IMR-90 (cell line): Measurements from ENCODE around the gene CD9. TPM values are rescaled to one million over a fixed set of nuclear protein-coding genes. Genes with fewer than 3 reads are reported as not detected.

ENCODE experiments used
- ATAC-seq: fragments of 200-7000 bp; cut with Tn5 transposase; 2 replicates; pipeline ENCODE4 v1.9.1; 2020; ENCODE audit warnings: low read depth, mild to moderate bottlenecking, moderate library complexity
- BruUV-seq: library from RNA; stranded (reverse); fragments of 400-500 nt; replicated peaks from 2 replicates; lab custom pipeline; 2021; lab: Mats Ljungman, UMichigan
- CTCF ChIA-PET: fragments of 300-600 bp; formaldehyde crosslinking; extraction: SDS; loops from one replicate; lab custom pipeline; 2021; ENCODE audit warnings: antibody characterized with exemption; lab: Yijun Ruan, JAX
- POLR2A ChIA-PET: fragments of 300-600 bp; sonication (Branson Sonifier 250); formaldehyde crosslinking; loops from one replicate; lab custom pipeline; 2022; ENCODE audit warnings: antibody characterized with exemption; ENCODE audit not compliant: unreplicated experiment; lab: Charles Lee
- DNase-seq: peaks from one replicate; pipeline ENCODE4 v3.0.0; 2013
- H2AFZ ChIP-seq: replicated peaks from 2 replicates; pipeline ENCODE3; 2013; ENCODE audit warnings: low read length, mild to moderate bottlenecking; ENCODE audit not compliant: poor library complexity
- H2AK5ac ChIP-seq: 2 replicates; pipeline ENCODE4 v1.6.1; 2013; ENCODE audit warnings: low read depth, low read length, inconsistent platforms
- H2AK9ac ChIP-seq: replicated peaks from 2 replicates; pipeline ENCODE3; 2013; ENCODE audit warnings: mild to moderate bottlenecking, low read depth, low read length, moderate library complexity; ENCODE audit not compliant: poor library complexity
- H2BK120ac ChIP-seq: 2 replicates; pipeline ENCODE4 v1.6.1; 2013; ENCODE audit warnings: low read depth, low read length, inconsistent platforms
- H2BK15ac ChIP-seq: 3 replicates; pipeline ENCODE4 v1.6.1; 2013; ENCODE audit warnings: low read depth, low read length, inconsistent platforms
- H2BK20ac ChIP-seq: 2 replicates; pipeline ENCODE4 v1.6.1; 2013; ENCODE audit warnings: low read depth, mild to moderate bottlenecking, inconsistent platforms, low read length, moderate library complexity
- H2BK5ac ChIP-seq: 2 replicates; pipeline ENCODE4 v1.6.1; 2013; ENCODE audit warnings: mild to moderate bottlenecking, low read depth, low read length, inconsistent platforms; ENCODE audit not compliant: poor library complexity, severe bottlenecking
- H3K14ac ChIP-seq: replicated peaks from 2 replicates; pipeline ENCODE4 v1.6.1; 2013; ENCODE audit warnings: low read depth, low read length, inconsistent platforms
- H3K18ac ChIP-seq: 2 replicates; pipeline ENCODE4 v1.6.1; 2013; ENCODE audit warnings: low read depth, low read length, control low read depth
- H3K23ac ChIP-seq: 2 replicates; pipeline ENCODE4 v1.6.1; 2013; ENCODE audit warnings: low read depth, low read length, inconsistent platforms
- H3K27ac ChIP-seq: 2 replicates; pipeline ENCODE4 v1.5.1; 2013; ENCODE audit warnings: mild to moderate bottlenecking, control low read depth, low read length; ENCODE audit not compliant: insufficient read depth
- H3K27me3 ChIP-seq: 2 replicates; pipeline ENCODE4 v1.6.1; 2013; ENCODE audit warnings: low read length; ENCODE audit not compliant: control insufficient read depth, insufficient read depth
- H3K36me3 ChIP-seq: 2 replicates; pipeline ENCODE4 v1.6.1; 2013; ENCODE audit warnings: low read length, mixed read lengths; ENCODE audit not compliant: control insufficient read depth, insufficient read depth
- H3K4ac ChIP-seq: 2 replicates; pipeline ENCODE4 v1.6.1; 2013; ENCODE audit warnings: low read depth, low read length, inconsistent platforms
- H3K4me1 ChIP-seq: 2 replicates; pipeline ENCODE4 v1.6.1; 2013; ENCODE audit warnings: low read length, mixed read lengths; ENCODE audit not compliant: control insufficient read depth, insufficient read depth
- H3K4me2 ChIP-seq: 2 replicates; pipeline ENCODE4 v1.6.1; 2013; ENCODE audit warnings: low read depth, mild to moderate bottlenecking, control low read depth, low read length, moderate library complexity
- H3K4me3 ChIP-seq: 2 replicates; pipeline ENCODE4 v1.5.1; 2013; ENCODE audit warnings: low read depth, mild to moderate bottlenecking, control low read depth, low read length, moderate library complexity; ENCODE audit not compliant: insufficient read depth
- H3K56ac ChIP-seq: 2 replicates; pipeline ENCODE4 v1.6.1; 2013; ENCODE audit warnings: low read length, inconsistent platforms; ENCODE audit not compliant: insufficient read depth; ENCODE audit errors: extremely low read depth
- H3K79me1 ChIP-seq, 2 experiments: 2 replicates each; pipeline ENCODE4 v1.6.1; 2013; ENCODE audit warnings: low read length in 2 of 2, inconsistent platforms in 1 of 2, low read depth in 1 of 2
- H3K9ac ChIP-seq: 2 replicates; pipeline ENCODE4 v1.6.1; 2013; ENCODE audit warnings: low read depth, low read length, control low read depth
- H3K9me1 ChIP-seq: 2 replicates; pipeline ENCODE4 v1.6.1; 2013; ENCODE audit warnings: low read length, inconsistent platforms; ENCODE audit not compliant: insufficient read depth
- H3K9me3 ChIP-seq: 2 replicates; pipeline ENCODE4 v1.6.1; 2013; ENCODE audit warnings: low read length; ENCODE audit not compliant: control insufficient read depth, insufficient read depth
- H4K20me1 ChIP-seq: 2 replicates; pipeline ENCODE4 v1.6.1; 2013; ENCODE audit warnings: low read length, inconsistent platforms; ENCODE audit not compliant: insufficient read depth
- H4K5ac ChIP-seq: 2 replicates; pipeline ENCODE4 v1.6.1; 2013; ENCODE audit warnings: mild to moderate bottlenecking, low read depth, low read length, control low read depth
- H4K8ac ChIP-seq, 2 experiments: 2 replicates each; pipeline ENCODE4 v1.6.1; 2013; ENCODE audit warnings: low read depth in 2 of 2, low read length in 2 of 2, control low read depth in 1 of 2, inconsistent platforms in 1 of 2
- H4K91ac ChIP-seq: 2 replicates; pipeline ENCODE4 v1.6.1; 2013; ENCODE audit warnings: low read depth, low read length, inconsistent platforms; ENCODE audit not compliant: insufficient read depth
- BHLHE40 ChIP-seq: fragments of 150-350 bp; IDR thresholded peaks from 2 replicates; pipeline ENCODE4 v1.6.1; 2016; ENCODE audit warnings: mild to moderate bottlenecking, low read depth, low read length
- CEBPB ChIP-seq: IDR thresholded peaks from 2 replicates; pipeline ENCODE4 v1.6.1; 2012; ENCODE audit warnings: low read depth, low read length, improper control_type of control experiment
- FOS ChIP-seq: fragments of 150-350 bp; IDR thresholded peaks from 2 replicates; pipeline ENCODE4 v1.6.1; 2016; ENCODE audit warnings: low read depth, low read length
- MXI1 ChIP-seq: IDR thresholded peaks from 2 replicates; pipeline ENCODE4 v1.6.1; 2012; ENCODE audit warnings: low read depth, mild to moderate bottlenecking, low read length, moderate library complexity, borderline replicate concordance
- NFE2L2 ChIP-seq: fragments of 150-350 bp; IDR thresholded peaks from 2 replicates; pipeline ENCODE4 v1.6.1; 2016; ENCODE audit warnings: low read depth, mild to moderate bottlenecking, low read length
- RAD21 ChIP-seq: IDR thresholded peaks from 2 replicates; pipeline ENCODE4 v1.6.1; 2012; ENCODE audit warnings: low read length, improper control_type of control experiment
- RCOR1 ChIP-seq: IDR thresholded peaks from 2 replicates; pipeline ENCODE4 v1.6.1; 2012; ENCODE audit warnings: mild to moderate bottlenecking, low read length, improper control_type of control experiment; ENCODE audit not compliant: insufficient replicate concordance
- RFX5 ChIP-seq: IDR thresholded peaks from 2 replicates; pipeline ENCODE4 v1.8.0; 2012; ENCODE audit warnings: low read depth, mild to moderate bottlenecking, low read length, moderate library complexity
- SMC3 ChIP-seq: fragments of 150-350 bp; IDR thresholded peaks from 2 replicates; pipeline ENCODE4 v1.6.1; 2016; ENCODE audit warnings: low read depth, mild to moderate bottlenecking, antibody characterized with exemption, low read length, moderate library complexity
- WGBS, 2 experiments: methylation state at CpG; one replicate each; pipeline versions ENCODE4 v1.1.5 to v1.1.7; 2013; ENCODE audit warnings: missing lambda C conversion rate in 2 of 2; ENCODE audit not compliant: insufficient read length in 1 of 2; ENCODE audit errors: extremely low coverage in 2 of 2; 5-methylcytosine and 5-hydroxymethylcytosine counted together
- dilution Hi-C: fragments of 300-500 bp; cut with HindIII; formaldehyde crosslinking; loops from one replicate; pipeline ENCODE4 v1.14.3; 2018; ENCODE audit warnings: low sequenced_read_pairs; ENCODE audit not compliant: unreplicated experiment
- in situ Hi-C: fragments of 300-500 bp; cut with MboI; formaldehyde crosslinking; loops from 3 replicates; pipeline ENCODE4 v1.14.3; 2019; ENCODE audit warnings: low sequenced_read_pairs, inconsistent platforms, mixed read lengths
- intact Hi-C: fragments of 100-400 bp; cut with micrococcal nuclease; formaldehyde crosslinking; loops from 2 replicates; pipeline ENCODE4 v1.10.0; 2022
- polyA plus RNA-seq, 3 experiments: library from polyadenylated mRNA; depleted of rRNA; stranded (reverse); fragments of >200 nt; gene quantifications; 2 replicates each; pipeline ENCODE4 v1.2.3, GENCODE V29; 2012; ENCODE audit warnings: low replicate concordance in 1 of 3
- total RNA-seq: library from RNA; depleted of rRNA; stranded (reverse); fragments of >200 nt; gene quantifications from 2 replicates; pipeline ENCODE4 v1.2.3, GENCODE V29; 2012
- TF ChIP-seq, protein P1 (sequence below): conservative IDR thresholded peaks from 2 replicates; pipeline ENCODE4 v1.5.1; 2012; ENCODE audit warnings: mild to moderate bottlenecking, low read depth, low read length, improper control_type of control experiment
- TF ChIP-seq, protein P2 (sequence below): fragments of 150-350 bp; IDR thresholded peaks from 2 replicates; pipeline ENCODE4 v1.6.1; 2017; ENCODE audit warnings: mild to moderate bottlenecking, antibody characterized with exemption, low read length, low read depth

The CD9 gene
- total and polyA plus RNA-seq, 2 of the 4 experiments (the other 2 are of a cell fraction): 48.8 to 70.9 TPM

DNA sequence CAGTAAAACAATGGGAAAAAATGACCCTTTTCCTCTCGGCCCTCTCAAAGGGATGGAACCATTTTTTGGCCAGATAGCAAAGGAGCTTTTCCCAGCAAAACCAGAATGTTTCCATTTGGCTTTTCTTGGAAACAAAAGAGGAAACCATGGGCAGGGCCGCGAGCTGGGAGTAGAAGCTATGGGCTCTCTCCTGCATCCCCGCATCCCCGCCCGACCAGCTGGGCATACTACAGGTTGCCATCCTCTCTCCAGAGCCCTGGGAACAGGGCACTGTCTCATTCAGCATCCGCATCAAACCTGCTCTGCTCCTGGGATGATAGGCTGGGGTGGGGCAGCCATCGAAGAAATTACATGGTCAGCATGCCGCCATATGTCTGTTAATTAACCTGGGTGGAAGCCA is 20.9 kb downstream of the CD9 start:
- no peak overlapping the region for H3K14ac ChIP-seq
- H3K4me3 ChIP-seq: no peak overlapping the region
- no peak overlapping the region for H2BK5ac ChIP-seq
- no peak overlapping the region for H2BK15ac ChIP-seq
- H4K20me1 ChIP-seq: no peaks in the 10 kb centered on the region
- H3K23ac ChIP-seq: no peak overlapping the region
- H3K4ac ChIP-seq: no peak overlapping the region
- H3K18ac ChIP-seq: no peak overlapping the region
- no peak overlapping the region for H2BK120ac ChIP-seq
- H3K9me3 ChIP-seq: no peaks in the 10 kb centered on the region
- no peak overlapping the region for H2AK9ac ChIP-seq
- no peak overlapping the region for H3K9ac ChIP-seq
- H3K4me2 ChIP-seq: no peak overlapping the region
- in situ Hi-C loops (no loop called here), dilution Hi-C loops (no loop called here), intact Hi-C loops (no loop called here)
- DNase-seq (no peak), ATAC-seq (no peak)
- ChIA-PET POLR2A (no interaction called here), CTCF (no interaction called here)
- no peak overlapping the region for H4K5ac ChIP-seq
- no peak overlapping the region for H4K8ac ChIP-seq
- H3K27ac ChIP-seq: no peak overlapping the region
- H3K4me1 ChIP-seq: peaks cover 8% of the 10 kb centered on the region
- H3K56ac ChIP-seq: no peak overlapping the region
- no peaks in the 10 kb centered on the region for H3K27me3 ChIP-seq
- BruUV-seq: no TSS peak
- peaks cover 11% of the 10 kb centered on the region for H3K9me1 ChIP-seq
- 96% methylated on average over 7 of the region's 9 CpGs; no CpG with 5 or more reads in 1 of the 2 experiments for WGBS, 2 experiments
- peaks cover 9 to 77% of the 10 kb centered on the region in 2 experiments for H3K79me1 ChIP-seq
- no peak for TF ChIP-seq CEBPB
- no peak for TF ChIP-seq MXI1
- TF ChIP-seq RFX5: no peak
- no peak for TF ChIP-seq NFE2L2
- TF ChIP-seq BHLHE40: no peak
- TF ChIP-seq FOS: no peak
- TF ChIP-seq, protein P1, sequence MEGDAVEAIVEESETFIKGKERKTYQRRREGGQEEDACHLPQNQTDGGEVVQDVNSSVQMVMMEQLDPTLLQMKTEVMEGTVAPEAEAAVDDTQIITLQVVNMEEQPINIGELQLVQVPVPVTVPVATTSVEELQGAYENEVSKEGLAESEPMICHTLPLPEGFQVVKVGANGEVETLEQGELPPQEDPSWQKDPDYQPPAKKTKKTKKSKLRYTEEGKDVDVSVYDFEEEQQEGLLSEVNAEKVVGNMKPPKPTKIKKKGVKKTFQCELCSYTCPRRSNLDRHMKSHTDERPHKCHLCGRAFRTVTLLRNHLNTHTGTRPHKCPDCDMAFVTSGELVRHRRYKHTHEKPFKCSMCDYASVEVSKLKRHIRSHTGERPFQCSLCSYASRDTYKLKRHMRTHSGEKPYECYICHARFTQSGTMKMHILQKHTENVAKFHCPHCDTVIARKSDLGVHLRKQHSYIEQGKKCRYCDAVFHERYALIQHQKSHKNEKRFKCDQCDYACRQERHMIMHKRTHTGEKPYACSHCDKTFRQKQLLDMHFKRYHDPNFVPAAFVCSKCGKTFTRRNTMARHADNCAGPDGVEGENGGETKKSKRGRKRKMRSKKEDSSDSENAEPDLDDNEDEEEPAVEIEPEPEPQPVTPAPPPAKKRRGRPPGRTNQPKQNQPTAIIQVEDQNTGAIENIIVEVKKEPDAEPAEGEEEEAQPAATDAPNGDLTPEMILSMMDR: no peak
- TF ChIP-seq SMC3: no peak
- no peak for TF ChIP-seq RAD21
- TF ChIP-seq RCOR1: no peak
- TF ChIP-seq, protein P2, sequence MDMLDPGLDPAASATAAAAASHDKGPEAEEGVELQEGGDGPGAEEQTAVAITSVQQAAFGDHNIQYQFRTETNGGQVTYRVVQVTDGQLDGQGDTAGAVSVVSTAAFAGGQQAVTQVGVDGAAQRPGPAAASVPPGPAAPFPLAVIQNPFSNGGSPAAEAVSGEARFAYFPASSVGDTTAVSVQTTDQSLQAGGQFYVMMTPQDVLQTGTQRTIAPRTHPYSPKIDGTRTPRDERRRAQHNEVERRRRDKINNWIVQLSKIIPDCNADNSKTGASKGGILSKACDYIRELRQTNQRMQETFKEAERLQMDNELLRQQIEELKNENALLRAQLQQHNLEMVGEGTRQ: no peak
- H2BK20ac ChIP-seq: no peak overlapping the region
- no peak overlapping the region for H2AK5ac ChIP-seq
- no peak overlapping the region for H2AFZ ChIP-seq
- H4K91ac ChIP-seq: no peak overlapping the region
- H3K36me3 ChIP-seq: no peaks in the 10 kb centered on the region
